Fibroblast of mammary gland (primary cell): ENCODE measurements around the gene IMMT.

ENCODE experiments used
- DNase-seq: peaks from one replicate; pipeline ENCODE4 v3.0.0-alpha.2; 2010; ENCODE audit warnings: low read depth
- H3K4me3 ChIP-seq: 2 replicates; pipeline ENCODE4 v1.5.1; 2011; ENCODE audit warnings: low read depth, mild to moderate bottlenecking, low read length, moderate library complexity; ENCODE audit not compliant: control insufficient read depth
- TF ChIP-seq, protein P1 (sequence below): conservative IDR thresholded peaks from 2 replicates; pipeline ENCODE4 v1.5.1; 2011; ENCODE audit warnings: low read depth, low read length, inconsistent platforms; ENCODE audit not compliant: control insufficient read depth, insufficient read depth

The IMMT gene

DNA sequence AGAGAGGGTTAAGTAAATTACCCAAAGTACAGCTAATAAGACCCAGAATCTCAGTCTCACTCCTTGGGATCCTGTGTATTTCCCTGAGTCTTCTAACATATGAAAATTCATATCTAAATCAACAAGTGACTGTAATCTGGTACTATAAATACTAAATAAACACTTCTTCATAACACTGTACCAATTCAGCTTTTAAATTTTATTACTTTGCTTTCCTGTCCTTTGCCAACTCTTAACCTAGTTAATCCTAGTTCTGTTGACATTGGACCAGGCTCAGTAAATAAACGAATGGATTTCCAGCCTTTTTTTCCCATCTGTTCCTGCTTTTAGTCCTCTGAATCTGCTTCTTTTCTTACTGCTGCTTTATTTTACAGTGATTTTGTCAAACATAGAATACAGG, 17.8 kb upstream of the IMMT start:
- TF ChIP-seq, protein P1, sequence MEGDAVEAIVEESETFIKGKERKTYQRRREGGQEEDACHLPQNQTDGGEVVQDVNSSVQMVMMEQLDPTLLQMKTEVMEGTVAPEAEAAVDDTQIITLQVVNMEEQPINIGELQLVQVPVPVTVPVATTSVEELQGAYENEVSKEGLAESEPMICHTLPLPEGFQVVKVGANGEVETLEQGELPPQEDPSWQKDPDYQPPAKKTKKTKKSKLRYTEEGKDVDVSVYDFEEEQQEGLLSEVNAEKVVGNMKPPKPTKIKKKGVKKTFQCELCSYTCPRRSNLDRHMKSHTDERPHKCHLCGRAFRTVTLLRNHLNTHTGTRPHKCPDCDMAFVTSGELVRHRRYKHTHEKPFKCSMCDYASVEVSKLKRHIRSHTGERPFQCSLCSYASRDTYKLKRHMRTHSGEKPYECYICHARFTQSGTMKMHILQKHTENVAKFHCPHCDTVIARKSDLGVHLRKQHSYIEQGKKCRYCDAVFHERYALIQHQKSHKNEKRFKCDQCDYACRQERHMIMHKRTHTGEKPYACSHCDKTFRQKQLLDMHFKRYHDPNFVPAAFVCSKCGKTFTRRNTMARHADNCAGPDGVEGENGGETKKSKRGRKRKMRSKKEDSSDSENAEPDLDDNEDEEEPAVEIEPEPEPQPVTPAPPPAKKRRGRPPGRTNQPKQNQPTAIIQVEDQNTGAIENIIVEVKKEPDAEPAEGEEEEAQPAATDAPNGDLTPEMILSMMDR = no peak
- H3K4me3 ChIP-seq = no peak overlapping the region

DNA sequence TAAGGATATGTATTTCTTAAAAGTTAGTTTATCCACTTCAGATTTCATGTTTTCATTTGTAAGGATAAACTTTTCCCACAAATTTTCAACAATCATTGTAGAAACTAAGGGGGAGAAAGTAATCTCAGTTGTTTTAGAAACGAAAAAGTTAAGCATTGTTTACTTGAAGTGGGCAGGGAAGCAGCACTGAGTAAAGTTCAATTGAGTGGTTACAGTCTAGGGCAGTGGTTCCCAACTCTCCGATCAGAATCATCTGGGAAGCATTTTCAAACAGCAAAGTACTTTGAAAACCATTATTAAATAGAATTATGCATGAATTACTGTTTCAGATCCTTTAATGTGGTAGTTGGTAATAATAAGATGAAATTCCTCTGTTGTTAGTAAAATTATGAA, 16.5 kb upstream of the IMMT start:
- no peak for DNase-seq
- TF ChIP-seq, protein P1 = no peak
- H3K4me3 ChIP-seq = no peak overlapping the region

More for the DNA sequence above, 17.8 kb upstream of the IMMT start:
- DNase-seq = no peak

DNA sequence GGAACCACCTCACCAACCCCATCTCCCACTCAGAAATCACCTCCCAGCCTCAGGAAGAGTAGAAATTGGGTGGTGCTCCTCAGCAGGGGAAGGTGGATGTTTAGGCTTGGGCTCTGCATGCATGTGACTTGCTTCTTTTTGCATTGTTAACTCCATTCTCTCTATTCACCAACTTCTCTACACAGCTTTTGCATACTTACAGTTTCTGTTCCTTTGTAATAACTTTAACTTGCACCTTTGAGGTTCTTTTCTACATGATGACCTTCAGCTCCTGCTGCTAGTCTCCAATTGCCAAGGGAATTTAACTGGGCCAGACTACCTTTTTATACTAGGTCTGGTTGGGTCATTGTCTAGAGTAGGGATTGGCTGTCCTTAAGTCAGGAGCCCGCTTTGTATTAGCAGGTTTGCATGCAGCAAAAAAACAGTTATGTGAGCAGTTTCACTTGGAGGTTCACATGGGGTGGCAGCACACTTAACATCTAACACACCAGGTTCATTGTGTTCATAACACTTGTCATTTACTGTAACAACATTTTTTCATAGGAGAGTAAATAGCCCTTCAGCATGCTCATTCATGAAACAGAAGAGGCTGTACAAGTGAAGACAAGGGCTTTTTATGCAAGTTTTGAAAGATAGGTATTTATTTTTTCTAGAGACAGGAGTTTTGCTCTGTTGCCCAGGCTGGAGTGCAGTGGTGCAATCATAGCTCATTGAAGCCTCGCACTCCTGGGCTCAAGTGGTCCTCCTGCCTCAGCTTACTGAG, 16.0 kb upstream of the IMMT start:
- TF ChIP-seq, protein P1 = no peak
- no peak for DNase-seq
- no peak overlapping the region for H3K4me3 ChIP-seq

GRCh38 chr2:86204458-86204857, 9.2 kb upstream of the IMMT start:
- TF ChIP-seq, protein P1 = no peak
- no peak overlapping the region for H3K4me3 ChIP-seq
- DNase-seq = no peak

- no peak for DNase-seq
- H3K4me3 ChIP-seq = no peak overlapping the region
- TF ChIP-seq, protein P1 = no peak
Observed at GRCh38 chr2:86203614-86204013, 8.4 kb upstream of the IMMT start.

GRCh38 chr2:86202702-86203101, 7.4 kb upstream of the IMMT start:
- DNase-seq = no peak
- H3K4me3 ChIP-seq = no peak overlapping the region
- TF ChIP-seq, protein P1 = no peak
